Measurements from ENCODE around the gene DNAH7. TPM values are rescaled to one million over a fixed set of nuclear protein-coding genes. Genes with fewer than 3 reads are reported as not detected.

DNAH7 gene
- total and polyA plus RNA-seq, 7 donors = 0.04 to 0.29 (median 0.10) TPM; not detected in 1

DNA sequence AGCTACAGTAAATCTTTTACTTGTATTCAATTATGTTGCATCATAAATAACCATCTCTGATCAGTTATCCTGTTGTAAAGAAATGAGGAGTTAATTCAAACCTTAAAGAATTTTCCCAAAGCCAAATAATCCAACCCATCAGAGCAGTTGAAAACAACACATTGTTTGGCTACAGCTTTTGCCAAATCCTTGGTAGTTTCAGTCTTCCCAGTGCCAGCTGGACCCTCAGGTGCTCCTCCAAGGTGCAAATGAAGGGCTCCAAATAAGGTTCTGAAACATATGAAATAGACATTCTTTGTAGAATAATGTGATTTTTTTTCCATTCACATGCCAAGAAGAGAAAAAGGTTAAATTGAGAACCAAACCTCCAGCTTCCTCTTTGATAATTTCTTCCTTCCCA, 158.7 kb downstream of the DNAH7 start:
- intact Hi-C loops (cut with DNase I) = no loop called here
- H3K27ac ChIP-seq = no peak overlapping the region
- no peak overlapping the region for H3K4me3 ChIP-seq
- no peaks in the 10 kb centered on the region for H3K9me3 ChIP-seq
- H3K27me3 ChIP-seq (ENCODE audit: insufficient read depth in 3 of 3, low read length in 2 of 3) = no peaks in the 10 kb centered on the region
- DNase-seq = no peak
- no peaks in the 10 kb centered on the region for H3K36me3 ChIP-seq (ENCODE audit: insufficient read depth in 1 of 2, low read depth in 1 of 2)
- H3K4me1 ChIP-seq = no peaks in the 10 kb centered on the region
- TF ChIP-seq, protein P1, sequence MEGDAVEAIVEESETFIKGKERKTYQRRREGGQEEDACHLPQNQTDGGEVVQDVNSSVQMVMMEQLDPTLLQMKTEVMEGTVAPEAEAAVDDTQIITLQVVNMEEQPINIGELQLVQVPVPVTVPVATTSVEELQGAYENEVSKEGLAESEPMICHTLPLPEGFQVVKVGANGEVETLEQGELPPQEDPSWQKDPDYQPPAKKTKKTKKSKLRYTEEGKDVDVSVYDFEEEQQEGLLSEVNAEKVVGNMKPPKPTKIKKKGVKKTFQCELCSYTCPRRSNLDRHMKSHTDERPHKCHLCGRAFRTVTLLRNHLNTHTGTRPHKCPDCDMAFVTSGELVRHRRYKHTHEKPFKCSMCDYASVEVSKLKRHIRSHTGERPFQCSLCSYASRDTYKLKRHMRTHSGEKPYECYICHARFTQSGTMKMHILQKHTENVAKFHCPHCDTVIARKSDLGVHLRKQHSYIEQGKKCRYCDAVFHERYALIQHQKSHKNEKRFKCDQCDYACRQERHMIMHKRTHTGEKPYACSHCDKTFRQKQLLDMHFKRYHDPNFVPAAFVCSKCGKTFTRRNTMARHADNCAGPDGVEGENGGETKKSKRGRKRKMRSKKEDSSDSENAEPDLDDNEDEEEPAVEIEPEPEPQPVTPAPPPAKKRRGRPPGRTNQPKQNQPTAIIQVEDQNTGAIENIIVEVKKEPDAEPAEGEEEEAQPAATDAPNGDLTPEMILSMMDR (IDR thresholded peaks at IDR 0.05) = no peak
- no peak for ATAC-seq

DNA sequence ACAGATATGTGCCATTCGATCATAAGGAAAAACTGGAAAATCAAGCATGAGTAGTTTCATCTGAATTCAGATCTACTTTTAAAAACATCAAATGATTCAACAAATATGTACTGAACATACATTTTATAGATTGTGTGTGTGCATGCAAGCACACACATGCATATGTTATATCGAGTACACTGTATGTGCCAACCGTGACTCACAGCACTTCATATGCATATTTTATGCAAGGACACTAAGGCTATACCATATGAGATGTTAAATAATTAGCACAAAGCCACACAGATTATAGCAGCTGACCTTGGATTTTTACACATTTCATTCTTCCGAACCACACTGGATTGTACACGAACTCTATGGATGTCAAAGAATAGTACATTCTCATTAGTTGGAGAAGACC, 161.2 kb downstream of the DNAH7 start:
- Histone ChIP-seq H3K36me3 (ENCODE audit: insufficient read depth in 1 of 2, low read depth in 1 of 2) (no peaks in the 10 kb centered on the region), H3K4me1 (no peaks in the 10 kb centered on the region), H3K9me3 (no peaks in the 10 kb centered on the region), H3K27ac (no peak overlapping the region), H3K27me3 (ENCODE audit: insufficient read depth in 3 of 3, low read length in 2 of 3) (no peaks in the 10 kb centered on the region), H3K4me3 (no peak overlapping the region)
- ATAC-seq (no peak), DNase-seq (no peak)
- intact Hi-C loops (cut with DNase I) = no loop called here
- WGBS, 3 donors = 88 to 92% (median 91%) methylated on average over 5 of the region's 5 CpGs
- TF ChIP-seq, protein P1 (IDR thresholded peaks at IDR 0.05) = no peak

DNA sequence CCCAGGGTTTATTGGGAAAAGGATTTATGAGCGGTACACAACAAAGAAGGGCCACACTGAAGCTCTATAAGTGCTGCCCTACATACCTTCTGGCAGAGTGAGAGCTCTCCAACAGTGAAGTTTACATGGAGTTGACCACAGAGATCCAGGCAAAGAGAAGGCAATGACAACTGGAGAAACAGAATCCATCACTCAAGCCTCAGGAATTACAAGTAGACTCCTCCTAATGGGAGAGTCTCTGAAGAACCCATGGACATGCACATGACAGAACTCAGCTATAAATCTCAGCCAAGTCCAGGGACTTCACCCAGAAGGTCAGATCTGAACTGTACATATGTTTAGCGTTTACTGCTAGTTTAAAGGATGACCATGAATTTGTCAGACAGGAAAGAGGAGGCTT, 164.7 kb downstream of the DNAH7 start:
- H3K36me3 ChIP-seq (ENCODE audit: insufficient read depth in 1 of 2, low read depth in 1 of 2) = no peaks in the 10 kb centered on the region
- no peak overlapping the region for H3K4me3 ChIP-seq
- no peaks in the 10 kb centered on the region for H3K4me1 ChIP-seq

DNA sequence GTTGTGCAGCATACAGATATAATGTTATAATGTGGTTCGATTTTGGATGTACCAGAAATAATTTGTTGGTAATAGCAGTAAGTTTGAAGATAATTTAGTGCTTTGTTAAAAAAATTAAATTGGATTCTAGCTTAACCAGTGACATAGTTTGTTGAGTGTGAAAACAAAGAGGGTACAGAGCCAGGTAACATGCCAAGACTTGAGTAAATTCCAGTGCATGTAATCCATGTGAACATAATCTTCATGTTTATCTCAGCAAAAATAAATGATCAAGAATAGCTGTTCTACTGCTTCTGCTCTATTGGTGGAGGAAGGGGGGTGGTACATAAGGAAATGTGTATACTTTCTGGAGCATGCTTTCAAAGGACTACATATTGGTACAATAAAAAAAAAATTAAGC, 165.8 kb downstream of the DNAH7 start:
- H3K36me3 ChIP-seq (ENCODE audit: insufficient read depth in 1 of 2, low read depth in 1 of 2) = no peaks in the 10 kb centered on the region
- H3K4me1 ChIP-seq = no peaks in the 10 kb centered on the region
- no peak overlapping the region for H3K4me3 ChIP-seq
- no peak for DNase-seq
- no peaks in the 10 kb centered on the region for H3K27me3 ChIP-seq (ENCODE audit: insufficient read depth in 3 of 3, low read length in 2 of 3)
- no peaks in the 10 kb centered on the region for H3K9me3 ChIP-seq
- intact Hi-C loops (cut with DNase I) = no loop called here
- WGBS, 3 donors = 70 to 81% (median 73%) methylated on average over 1 of the region's 1 CpG
- H3K27ac ChIP-seq = no peak overlapping the region
- no peak for ATAC-seq
- TF ChIP-seq, protein P1 (IDR thresholded peaks at IDR 0.05) = no peak

More for the DNA sequence above, 164.7 kb downstream of the DNAH7 start:
- intact Hi-C loops (cut with DNase I) = no loop called here
- DNase-seq (no peak), ATAC-seq (no peak)
- TF ChIP-seq, protein P1 (IDR thresholded peaks at IDR 0.05) = no peak
- WGBS, 3 donors = 77 to 82% (median 82%) methylated on average over 2 of the region's 2 CpGs
- no peak overlapping the region for H3K27ac ChIP-seq
- H3K9me3 ChIP-seq = no peaks in the 10 kb centered on the region
- H3K27me3 ChIP-seq (ENCODE audit: insufficient read depth in 3 of 3, low read length in 2 of 3) = no peaks in the 10 kb centered on the region

GRCh38 chr2:195899226-195899625, 169.4 kb downstream of the DNAH7 start:
- no peak for ATAC-seq

More at GRCh38 chr2:195899226-195899625, 169.4 kb downstream of the DNAH7 start:
- H3K36me3 ChIP-seq (ENCODE audit: insufficient read depth in 1 of 2, low read depth in 1 of 2) = no peaks in the 10 kb centered on the region
- no peaks in the 10 kb centered on the region for H3K9me3 ChIP-seq
- intact Hi-C loops (cut with DNase I) = no loop called here
- TF ChIP-seq, protein P1 (IDR thresholded peaks at IDR 0.05) = no peak
- no peaks in the 10 kb centered on the region for H3K4me1 ChIP-seq
- H3K27me3 ChIP-seq (ENCODE audit: insufficient read depth in 3 of 3, low read length in 2 of 3) = no peaks in the 10 kb centered on the region
- no peak overlapping the region for H3K27ac ChIP-seq
- H3K4me3 ChIP-seq = no peak overlapping the region
- no peak for DNase-seq

All from psoas muscle (tissue), 8 donors.